Epithelial cell of prostate (primary cell): ENCODE measurements around the gene LASP1NB.

Experiments
- DNase-seq: peaks from one replicate; pipeline ENCODE4 v3.0.0-alpha.2; 2011; ENCODE audit warnings: low read depth, low spot score
- H3K27ac ChIP-seq: fragments of 450-650 bp; 2 replicates; pipeline ENCODE4 v1.5.1; 2017; ENCODE audit warnings: mild to moderate bottlenecking

LASP1NB gene

GRCh38 chr17:38925263-38925995 lies at the start of gene LASP1NB:
Gene LASP1NB (plus strand): TSS chr17:38925614.
- no peak within 1 kb of the TSS for H3K27ac ChIP-seq
- DNase-seq, result no peak

DNA sequence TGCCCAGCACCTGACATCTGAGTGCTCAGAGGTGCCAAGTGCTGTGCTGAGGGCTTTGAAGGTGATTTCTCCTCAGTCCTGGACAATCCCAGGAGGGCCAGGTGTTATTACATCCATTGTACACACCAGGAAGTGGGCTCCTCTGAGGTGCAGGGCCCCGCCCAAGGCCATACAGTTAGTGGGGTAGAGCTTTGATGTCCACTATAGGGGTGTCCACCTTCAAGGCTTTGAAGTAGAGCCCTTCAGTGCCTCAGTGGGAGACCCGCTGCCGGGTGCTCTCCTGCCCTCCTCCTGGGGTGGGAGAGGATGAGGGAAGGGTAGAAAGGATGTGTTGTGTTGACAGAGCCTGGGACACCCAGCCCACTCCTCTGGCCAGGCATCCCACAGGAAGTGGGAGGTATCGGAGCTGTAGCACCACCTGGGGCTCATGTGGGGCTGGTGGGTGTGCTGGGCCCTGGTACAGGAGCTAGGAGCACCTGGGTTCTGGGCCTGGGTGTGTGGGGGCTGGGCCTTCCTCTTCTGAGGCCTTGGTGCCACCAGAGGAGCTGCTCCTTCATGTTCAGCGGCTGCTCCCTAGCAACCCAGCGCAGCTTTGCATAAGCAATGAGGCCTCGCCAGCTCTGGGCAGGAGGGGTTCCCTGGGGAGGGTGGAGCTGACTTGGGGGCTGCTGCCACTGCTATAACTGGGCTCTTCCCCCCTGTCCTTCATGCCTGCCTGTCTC lies 48.1 kb upstream of the LASP1NB start:
- DNase-seq, result no peak
- peak overlapping the region; percentile 92 for H3K27ac ChIP-seq

- DNase-seq, result no peak
- peak overlapping the region; percentile 92 for H3K27ac ChIP-seq
Measured at GRCh38 chr17:38879878-38880665, 45.3 kb upstream of the LASP1NB start.

GRCh38 chr17:38881600-38882191 lies 43.7 kb upstream of the LASP1NB start:
- peak overlapping the region; percentile 92 for H3K27ac ChIP-seq
- no peak for DNase-seq

- no peak overlapping the region for H3K27ac ChIP-seq
- no peak for DNase-seq
Measured at GRCh38 chr17:38882870-38883269, 42.5 kb upstream of the LASP1NB start.

GRCh38 chr17:38883592-38884526 lies 41.6 kb upstream of the LASP1NB start:
- DNase-seq, result no peak
- no peak overlapping the region for H3K27ac ChIP-seq

DNA sequence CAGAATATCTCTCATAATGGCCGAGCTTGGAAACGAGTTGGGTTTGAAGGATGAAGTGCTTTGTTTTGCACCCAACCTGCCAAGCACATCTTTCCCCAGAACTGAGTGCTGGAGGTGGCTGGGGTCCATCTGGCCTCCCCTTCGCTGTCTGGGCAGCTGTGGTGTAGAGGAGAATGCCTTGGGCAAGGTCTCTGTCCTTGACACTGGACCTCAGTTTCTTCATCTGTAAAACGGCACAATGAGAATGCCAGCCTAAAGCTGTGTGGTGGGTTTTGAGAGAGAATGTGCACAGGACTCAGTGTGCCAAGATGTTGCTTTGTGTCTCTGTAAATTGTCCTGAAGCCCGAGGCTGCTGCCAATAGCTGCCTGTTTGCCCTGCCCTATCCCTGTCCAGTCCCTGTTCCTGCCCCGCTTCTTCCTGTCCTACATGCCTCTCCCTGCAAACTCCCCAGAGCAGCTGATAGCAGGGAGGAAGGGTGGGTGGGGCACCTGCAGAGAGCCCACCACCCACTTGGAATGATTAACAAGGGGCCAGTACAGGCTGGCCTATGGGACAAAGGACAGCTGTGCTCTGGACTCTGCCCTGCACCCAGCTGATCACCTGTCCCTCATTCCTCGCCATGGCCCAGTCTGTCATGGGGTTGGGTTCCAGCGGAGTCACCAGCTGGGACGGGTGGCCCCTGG lies 40.2 kb upstream of the LASP1NB start:
- H3K27ac ChIP-seq, result no peak overlapping the region
- no peak for DNase-seq

GRCh38 chr17:38885728-38886642 lies 39.4 kb upstream of the LASP1NB start:
- no peak overlapping the region for H3K27ac ChIP-seq

GRCh38 chr17:38886643-38887010 lies 38.8 kb upstream of the LASP1NB start:
- H3K27ac ChIP-seq, result no peak overlapping the region
- DNase-seq, result no peak

More at GRCh38 chr17:38885728-38886642, 39.4 kb upstream of the LASP1NB start:
- no peak for DNase-seq

DNA sequence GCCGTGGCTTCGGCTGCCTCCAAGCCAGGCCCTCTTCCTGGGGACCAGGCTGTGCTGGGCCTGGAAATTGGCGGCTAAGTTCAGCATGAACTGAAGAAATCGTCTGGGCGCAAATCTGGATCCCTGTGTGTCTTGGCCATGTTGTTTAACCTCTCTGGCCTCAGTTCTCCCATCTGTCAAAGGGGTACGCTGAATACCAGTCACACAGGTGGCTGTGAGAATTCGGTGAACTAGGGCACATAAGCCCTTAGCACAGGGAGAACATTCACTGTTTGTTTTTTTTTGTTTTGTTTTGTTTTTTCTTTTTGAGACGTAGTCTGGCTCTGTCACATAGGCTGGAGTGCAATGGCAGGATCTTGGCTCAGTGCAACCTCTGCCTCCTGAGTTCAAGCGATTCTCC lies 36.6 kb upstream of the LASP1NB start:
- H3K27ac ChIP-seq, result no peak overlapping the region
- DNase-seq, result no peak

DNA sequence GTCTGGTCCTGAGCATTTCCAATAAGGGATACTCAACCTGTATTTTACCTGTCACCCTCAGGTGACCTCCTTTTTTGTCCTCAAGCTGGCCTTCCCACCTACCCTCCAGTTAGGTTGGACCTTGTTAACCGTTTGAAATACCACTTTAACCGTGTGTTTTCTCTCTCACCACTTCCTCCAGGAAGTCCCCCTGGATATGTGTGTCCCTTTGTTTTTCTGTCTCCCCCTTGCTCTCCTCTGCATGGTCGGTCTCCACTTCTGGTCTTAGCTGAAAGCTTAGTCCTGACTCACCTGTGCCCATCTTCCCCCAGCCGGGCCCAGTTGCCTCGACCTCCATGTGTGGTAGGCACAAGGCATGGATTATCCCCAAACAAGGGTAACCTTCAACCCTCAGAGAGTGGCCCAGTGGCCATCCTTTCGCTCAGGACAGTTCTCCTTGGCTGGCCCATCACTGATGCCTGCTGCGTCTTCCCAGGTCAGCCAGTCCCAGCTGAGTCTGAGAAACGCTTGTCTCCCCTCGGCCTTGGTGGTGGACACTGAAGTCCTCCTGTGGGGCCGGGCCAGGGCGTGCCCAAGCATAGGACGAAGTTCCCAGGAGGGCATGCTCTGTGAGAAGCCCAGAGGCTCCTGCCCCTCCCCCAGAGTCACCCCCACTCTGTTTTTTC lies 35.5 kb upstream of the LASP1NB start:
- H3K27ac ChIP-seq, result no peak overlapping the region
- DNase-seq, result no peak

GRCh38 chr17:38890410-38890746 lies 35.0 kb upstream of the LASP1NB start:
- H3K27ac ChIP-seq, result no peak overlapping the region

GRCh38 chr17:38891441-38891840 lies 34.0 kb upstream of the LASP1NB start:
- no peak for DNase-seq
- H3K27ac ChIP-seq, result no peak overlapping the region

More at GRCh38 chr17:38890410-38890746, 35.0 kb upstream of the LASP1NB start:
- DNase-seq, result no peak

- DNase-seq, result no peak
- no peak overlapping the region for H3K27ac ChIP-seq
Measured at GRCh38 chr17:38892083-38892482, 33.3 kb upstream of the LASP1NB start.

DNA sequence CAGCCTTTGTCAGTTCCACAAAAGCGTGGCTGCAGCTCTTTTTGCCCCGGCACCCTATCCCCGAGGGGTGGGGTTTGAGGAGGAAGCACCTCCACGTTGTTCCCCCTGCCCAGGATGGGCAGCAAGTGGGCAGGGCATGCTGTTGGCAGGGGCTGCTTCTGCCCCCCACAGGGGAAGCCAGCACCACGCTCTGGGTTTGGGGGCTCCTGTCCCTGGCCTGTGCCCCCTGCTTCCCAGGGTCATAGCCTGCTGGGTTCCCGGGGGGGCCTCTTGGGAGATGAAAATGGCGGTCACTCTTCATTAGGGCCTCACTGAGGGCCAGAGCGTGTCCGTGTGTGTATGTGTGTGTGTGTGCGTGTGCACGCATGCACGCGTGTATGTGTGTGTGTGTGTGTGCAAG lies 32.8 kb upstream of the LASP1NB start:
- no peak overlapping the region for H3K27ac ChIP-seq
- no peak for DNase-seq

DNA sequence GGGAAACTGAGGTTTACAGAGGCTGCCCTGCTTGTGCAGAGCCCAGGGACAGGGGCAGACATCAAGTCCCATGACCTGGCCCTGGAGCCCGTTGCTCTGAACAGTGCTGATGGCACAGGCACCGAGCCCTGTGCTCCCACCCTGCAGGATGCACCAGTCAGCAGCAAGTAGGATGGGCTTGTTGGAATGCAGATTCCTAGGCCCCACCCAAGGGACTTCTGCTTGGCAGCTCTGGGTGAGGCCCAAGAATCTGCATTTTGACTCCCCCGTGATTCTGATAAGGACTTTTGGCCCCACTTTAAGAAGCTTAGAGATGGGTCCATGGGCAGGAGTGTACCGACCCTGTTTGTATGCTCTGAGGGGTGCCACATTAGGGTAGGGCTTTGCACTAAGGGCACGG lies 32.3 kb upstream of the LASP1NB start:
- DNase-seq, result no peak
- no peak overlapping the region for H3K27ac ChIP-seq

DNA sequence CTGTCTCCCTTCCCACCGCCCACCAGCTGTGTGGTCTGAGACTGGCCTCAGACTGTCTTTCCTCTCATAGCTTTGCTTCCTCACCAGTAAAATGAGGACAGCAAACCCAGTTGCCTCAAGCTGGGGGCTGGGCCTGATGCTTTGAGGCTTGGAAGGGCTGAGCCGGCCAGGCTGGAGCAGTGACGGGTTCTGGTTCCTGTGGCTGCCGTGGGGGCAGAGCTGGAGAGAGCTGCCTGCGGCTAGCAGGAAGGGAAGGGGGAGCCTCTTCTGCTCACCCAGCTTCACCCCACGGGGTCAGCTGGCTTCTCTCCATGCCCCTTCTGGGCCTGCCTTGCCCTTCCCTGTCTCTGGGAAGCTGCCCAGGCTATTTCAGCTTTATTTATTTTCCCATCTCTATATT lies 31.8 kb upstream of the LASP1NB start:
- no peak overlapping the region for H3K27ac ChIP-seq
- no peak for DNase-seq

GRCh38 chr17:38894276-38894675 lies 31.1 kb upstream of the LASP1NB start:
- H3K27ac ChIP-seq, result no peak overlapping the region
- no peak for DNase-seq
